Measurements from ENCODE around the gene SLC35E2B. TPM values are rescaled to one million over a fixed set of nuclear protein-coding genes. Genes with fewer than 3 reads are reported as not detected.
"Not testable (repeated sequence)": the region's sequence is repeated elsewhere in the genome, so short reads cannot be mapped to it uniquely, and the experiment has no call there.

SLC35E2B gene
- total and polyA plus RNA-seq, 4 donors = 8.1 to 53.5 (median 28.6) TPM

GRCh38 chr1:1697358-1698183 lies 5.0 kb upstream of the SLC35E2B start:
- intact Hi-C loops (cut with DNase I) = not testable (repeated sequence)
- 72 to 77% methylated on average over 17 to 21 of the region's 26 CpGs for WGBS, 2 donors
- peak in 1 of 2 donors; percentile 66 for DNase-seq

GRCh38 chr1:1696431-1697357 lies 4.1 kb upstream of the SLC35E2B start:
- intact Hi-C loops (cut with DNase I); H3K27me3 ChIP-seq (ENCODE audit: control insufficient read depth in 1 of 2, insufficient read depth in 2 of 2, low read length in 1 of 2); ATAC-seq (ENCODE audit: low FRiP score); H3K36me3 ChIP-seq (ENCODE audit: control insufficient read depth in 1 of 2, insufficient read depth in 2 of 2, low read length in 1 of 2); H3K4me1 ChIP-seq (ENCODE audit: control insufficient read depth in 1 of 2, insufficient read depth in 2 of 2, low read length in 2 of 2); H3K27ac ChIP-seq (ENCODE audit: low read depth in 1 of 2, low read length in 2 of 2); H3K9me3 ChIP-seq (ENCODE audit: control insufficient read depth, low read length); H3K4me3 ChIP-seq (ENCODE audit: low read length in 2 of 2): not testable (repeated sequence)
- DNase-seq = peak in 1 of 2 donors; percentile 47
- WGBS, 2 donors = 91 to 92% methylated on average over 13 to 20 of the region's 23 CpGs

More at GRCh38 chr1:1697358-1698183, 5.0 kb upstream of the SLC35E2B start:
- not testable (repeated sequence) for H3K27me3 ChIP-seq (ENCODE audit: control insufficient read depth in 1 of 2, insufficient read depth in 2 of 2, low read length in 1 of 2); ATAC-seq (ENCODE audit: low FRiP score); H3K9me3 ChIP-seq (ENCODE audit: control insufficient read depth, low read length); H3K36me3 ChIP-seq (ENCODE audit: control insufficient read depth in 1 of 2, insufficient read depth in 2 of 2, low read length in 1 of 2); H3K4me3 ChIP-seq (ENCODE audit: low read length in 2 of 2); H3K4me1 ChIP-seq (ENCODE audit: control insufficient read depth in 1 of 2, insufficient read depth in 2 of 2, low read length in 2 of 2); H3K27ac ChIP-seq (ENCODE audit: low read depth in 1 of 2, low read length in 2 of 2)

- H3K4me1 ChIP-seq (ENCODE audit: control insufficient read depth in 1 of 2, insufficient read depth in 2 of 2, low read length in 2 of 2); H3K9me3 ChIP-seq (ENCODE audit: control insufficient read depth, low read length); intact Hi-C loops (cut with DNase I); H3K36me3 ChIP-seq (ENCODE audit: control insufficient read depth in 1 of 2, insufficient read depth in 2 of 2, low read length in 1 of 2); H3K27me3 ChIP-seq (ENCODE audit: control insufficient read depth in 1 of 2, insufficient read depth in 2 of 2, low read length in 1 of 2): not testable (repeated sequence)
- ATAC-seq (ENCODE audit: low FRiP score) (peak; percentile 92), DNase-seq (peak; percentile 78 to 85)
- peak overlapping the region in 1 of 2 donors; percentile 70 for H3K27ac ChIP-seq (ENCODE audit: low read depth in 1 of 2, low read length in 2 of 2)
- peak overlapping the region in 1 of 2 donors; percentile 59 for H3K4me3 ChIP-seq (ENCODE audit: low read length in 2 of 2)
- 0% methylated on average over 17 to 32 of the region's 45 CpGs for WGBS, 2 donors
These were observed 276 bp downstream of the SLC35E2B start for GRCh38 chr1:1692324-1692713.

- H3K36me3 ChIP-seq (ENCODE audit: control insufficient read depth in 1 of 2, insufficient read depth in 2 of 2, low read length in 1 of 2); H3K27me3 ChIP-seq (ENCODE audit: control insufficient read depth in 1 of 2, insufficient read depth in 2 of 2, low read length in 1 of 2); H3K4me3 ChIP-seq (ENCODE audit: low read length in 2 of 2); ATAC-seq (ENCODE audit: low FRiP score); H3K9me3 ChIP-seq (ENCODE audit: control insufficient read depth, low read length); intact Hi-C loops (cut with DNase I); H3K4me1 ChIP-seq (ENCODE audit: control insufficient read depth in 1 of 2, insufficient read depth in 2 of 2, low read length in 2 of 2); H3K27ac ChIP-seq (ENCODE audit: low read depth in 1 of 2, low read length in 2 of 2): not testable (repeated sequence)
- WGBS, 2 donors = 0 to 5% methylated on average over 2 to 4 of the region's 16 CpGs
- peak; percentile 10 to 15 for DNase-seq
These were observed 1.2 kb downstream of the SLC35E2B start for GRCh38 chr1:1691443-1691842.

- H3K27me3 ChIP-seq (ENCODE audit: control insufficient read depth in 1 of 2, insufficient read depth in 2 of 2, low read length in 1 of 2); DNase-seq; H3K9me3 ChIP-seq (ENCODE audit: control insufficient read depth, low read length); H3K4me3 ChIP-seq (ENCODE audit: low read length in 2 of 2); intact Hi-C loops (cut with DNase I); H3K36me3 ChIP-seq (ENCODE audit: control insufficient read depth in 1 of 2, insufficient read depth in 2 of 2, low read length in 1 of 2); ATAC-seq (ENCODE audit: low FRiP score); H3K4me1 ChIP-seq (ENCODE audit: control insufficient read depth in 1 of 2, insufficient read depth in 2 of 2, low read length in 2 of 2); H3K27ac ChIP-seq (ENCODE audit: low read depth in 1 of 2, low read length in 2 of 2): not testable (repeated sequence)
- 84 to 88% methylated on average over 4 to 7 of the region's 7 CpGs for WGBS, 2 donors
These were observed 3.1 kb downstream of the SLC35E2B start for GRCh38 chr1:1689526-1689925.

- no peaks in the 10 kb centered on the region for H3K9me3 ChIP-seq (ENCODE audit: control insufficient read depth, low read length)
- ATAC-seq (ENCODE audit: low FRiP score) (no peak), DNase-seq (peak in 1 of 2 donors; percentile 10)
- H3K27me3 ChIP-seq (ENCODE audit: control insufficient read depth in 1 of 2, insufficient read depth in 2 of 2, low read length in 1 of 2) = no peaks in the 10 kb centered on the region
- intact Hi-C loops (cut with DNase I) = no loop called here
- no peaks in the 10 kb centered on the region for H3K4me1 ChIP-seq (ENCODE audit: control insufficient read depth in 1 of 2, insufficient read depth in 2 of 2, low read length in 2 of 2)
- H3K4me3 ChIP-seq (ENCODE audit: low read length in 2 of 2) = no peak overlapping the region
- no peak overlapping the region for H3K27ac ChIP-seq (ENCODE audit: low read depth in 1 of 2, low read length in 2 of 2)
- 93 to 97% methylated on average over 9 of the region's 9 CpGs for WGBS, 2 donors
- no peaks in the 10 kb centered on the region for H3K36me3 ChIP-seq (ENCODE audit: control insufficient read depth in 1 of 2, insufficient read depth in 2 of 2, low read length in 1 of 2)
These were observed 4.7 kb downstream of the SLC35E2B start for GRCh38 chr1:1687846-1688245.

GRCh38 chr1:1684031-1684681 lies 8.4 kb downstream of the SLC35E2B start:
- Histone ChIP-seq H3K27me3 (ENCODE audit: control insufficient read depth in 1 of 2, insufficient read depth in 2 of 2, low read length in 1 of 2) (no peaks in the 10 kb centered on the region), H3K36me3 (ENCODE audit: control insufficient read depth in 1 of 2, insufficient read depth in 2 of 2, low read length in 1 of 2) (no peaks in the 10 kb centered on the region), H3K9me3 (ENCODE audit: control insufficient read depth, low read length) (no peaks in the 10 kb centered on the region), H3K27ac (ENCODE audit: low read depth in 1 of 2, low read length in 2 of 2) (no peak overlapping the region), H3K4me3 (ENCODE audit: low read length in 2 of 2) (no peak overlapping the region), H3K4me1 (ENCODE audit: control insufficient read depth in 1 of 2, insufficient read depth in 2 of 2, low read length in 2 of 2) (no peaks in the 10 kb centered on the region)
- ATAC-seq (ENCODE audit: low FRiP score) (no peak), DNase-seq (peak in 1 of 2 donors; percentile 23)
- intact Hi-C loops (cut with DNase I) = no loop called here
- 80 to 87% methylated on average over 28 of the region's 28 CpGs for WGBS, 2 donors

- no peak overlapping the region for H3K27ac ChIP-seq (ENCODE audit: low read depth in 1 of 2, low read length in 2 of 2)
- DNase-seq = peak in 1 of 2 donors; percentile 35
- no peaks in the 10 kb centered on the region for H3K27me3 ChIP-seq (ENCODE audit: control insufficient read depth in 1 of 2, insufficient read depth in 2 of 2, low read length in 1 of 2)
- H3K4me1 ChIP-seq (ENCODE audit: control insufficient read depth in 1 of 2, insufficient read depth in 2 of 2, low read length in 2 of 2) = no peaks in the 10 kb centered on the region
- no peaks in the 10 kb centered on the region for H3K36me3 ChIP-seq (ENCODE audit: control insufficient read depth in 1 of 2, insufficient read depth in 2 of 2, low read length in 1 of 2)
- no peaks in the 10 kb centered on the region for H3K9me3 ChIP-seq (ENCODE audit: control insufficient read depth, low read length)
- ATAC-seq (ENCODE audit: low FRiP score) = no peak
- no peak overlapping the region for H3K4me3 ChIP-seq (ENCODE audit: low read length in 2 of 2)
- WGBS, 2 donors = 63 to 65% methylated on average over 26 of the region's 26 CpGs
- intact Hi-C loops (cut with DNase I) = no loop called here
These were observed 9.3 kb downstream of the SLC35E2B start for GRCh38 chr1:1683104-1683905.
